Measurements from ENCODE around the gene TATDN2.
"Not testable (repeated sequence)": the region's sequence is repeated elsewhere in the genome, so short reads cannot be mapped to it uniquely, and the experiment has no call there.

The TATDN2 gene

GRCh38 chr3:10268116-10268515, 19.9 kb downstream of the TATDN2 start:
- DNase-seq (ENCODE audit: low read depth in 2 of 2) = no peak

- no peak for DNase-seq (ENCODE audit: low read depth in 2 of 2)
Observed at GRCh38 chr3:10268930-10269329, 20.7 kb downstream of the TATDN2 start.

- DNase-seq (ENCODE audit: low read depth in 2 of 2) = no peak
Observed at GRCh38 chr3:10269443-10269842, 21.2 kb downstream of the TATDN2 start.

- DNase-seq (ENCODE audit: low read depth in 2 of 2) = not testable (repeated sequence)
Observed at GRCh38 chr3:10272476-10272875, 24.2 kb downstream of the TATDN2 start.

GRCh38 chr3:10272977-10273376, 24.7 kb downstream of the TATDN2 start:
- no peak for DNase-seq (ENCODE audit: low read depth in 2 of 2)

- DNase-seq (ENCODE audit: low read depth in 2 of 2) = no peak
Observed at GRCh38 chr3:10273702-10274305, 25.5 kb downstream of the TATDN2 start.

GRCh38 chr3:10274601-10275000, 26.3 kb downstream of the TATDN2 start:
- DNase-seq (ENCODE audit: low read depth in 2 of 2) = no peak

- DNase-seq (ENCODE audit: low read depth in 2 of 2) = no peak
Observed at GRCh38 chr3:10277115-10277625, 28.9 kb downstream of the TATDN2 start.

- DNase-seq (ENCODE audit: low read depth in 2 of 2) = no peak
Observed at GRCh38 chr3:10278501-10278900, 30.2 kb downstream of the TATDN2 start.

- no peak for DNase-seq (ENCODE audit: low read depth in 2 of 2)
Observed at GRCh38 chr3:10279384-10280176, 31.3 kb downstream of the TATDN2 start.

GRCh38 chr3:10280177-10280529, 31.9 kb downstream of the TATDN2 start:
- no peak for DNase-seq (ENCODE audit: low read depth in 2 of 2)

- no peak for DNase-seq (ENCODE audit: low read depth in 2 of 2)
Observed at GRCh38 chr3:10280571-10280970, 32.3 kb downstream of the TATDN2 start.

- peak in 1 of 2 experiments; percentile 7 for DNase-seq (ENCODE audit: low read depth in 2 of 2)
Observed at GRCh38 chr3:10281951-10282350, 33.7 kb downstream of the TATDN2 start.

- no peak for DNase-seq (ENCODE audit: low read depth in 2 of 2)
Observed at GRCh38 chr3:10283638-10284037, 35.4 kb downstream of the TATDN2 start.

GRCh38 chr3:10284496-10284895, 36.2 kb downstream of the TATDN2 start:
- no peak for DNase-seq (ENCODE audit: low read depth in 2 of 2)

GRCh38 chr3:10285272-10286132, 37.2 kb downstream of the TATDN2 start:
- DNase-seq (ENCODE audit: low read depth in 2 of 2) = no peak

- no peak for DNase-seq (ENCODE audit: low read depth in 2 of 2)
Observed at GRCh38 chr3:10286133-10286524, 37.9 kb downstream of the TATDN2 start.

GRCh38 chr3:10286596-10287295, 38.5 kb downstream of the TATDN2 start:
- DNase-seq (ENCODE audit: low read depth in 2 of 2) = peak; percentile 73 to 76

GRCh38 chr3:10287936-10288574, 39.8 kb downstream of the TATDN2 start:
- no peak for DNase-seq (ENCODE audit: low read depth in 2 of 2)

GRCh38 chr3:10288575-10288960, 40.3 kb downstream of the TATDN2 start:
- DNase-seq (ENCODE audit: low read depth in 2 of 2) = no peak

GRCh38 chr3:10289077-10289476, 40.8 kb downstream of the TATDN2 start:
- no peak for DNase-seq (ENCODE audit: low read depth in 2 of 2)

Data from fibroblast of skin of left quadriceps (primary cell).